HG03571 (cell line): ENCODE data around the gene ABCA10.
"Not testable (repeated sequence)": the region's sequence is repeated elsewhere in the genome, so short reads cannot be mapped to it uniquely, and the experiment has no call there.

ENCODE experiments used
- ATAC-seq: cut with Tn5 transposase; IDR thresholded peaks from one replicate; pipeline ENCODE4 v1.9.1; 2021; ENCODE audit not compliant: unreplicated experiment

The ABCA10 gene

DNA sequence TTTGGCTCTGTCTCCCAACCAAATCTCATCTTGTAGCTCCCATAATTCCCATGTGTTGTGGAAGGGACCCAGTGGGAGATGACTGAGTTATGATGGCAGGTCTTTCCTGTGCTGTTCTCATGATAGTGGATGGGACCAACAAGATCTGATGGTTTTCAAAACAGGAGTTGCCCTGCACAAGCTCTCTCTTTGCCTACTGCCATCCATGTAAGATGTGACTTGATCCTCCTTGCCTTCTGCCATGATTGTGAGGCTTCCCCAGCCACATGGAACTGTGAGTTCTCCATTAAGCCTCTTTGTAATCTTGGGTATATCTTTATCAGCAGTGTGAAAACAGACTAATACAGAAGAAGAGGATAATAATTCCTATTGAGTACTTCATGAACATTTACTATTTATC is 60.0 kb downstream of the ABCA10 start:
- ATAC-seq = not testable (repeated sequence)

- no peak for ATAC-seq
Observed at GRCh38 chr17:69166957-69167356, 61.7 kb downstream of the ABCA10 start.

GRCh38 chr17:69164206-69164605 is 64.4 kb downstream of the ABCA10 start:
- no peak for ATAC-seq

DNA sequence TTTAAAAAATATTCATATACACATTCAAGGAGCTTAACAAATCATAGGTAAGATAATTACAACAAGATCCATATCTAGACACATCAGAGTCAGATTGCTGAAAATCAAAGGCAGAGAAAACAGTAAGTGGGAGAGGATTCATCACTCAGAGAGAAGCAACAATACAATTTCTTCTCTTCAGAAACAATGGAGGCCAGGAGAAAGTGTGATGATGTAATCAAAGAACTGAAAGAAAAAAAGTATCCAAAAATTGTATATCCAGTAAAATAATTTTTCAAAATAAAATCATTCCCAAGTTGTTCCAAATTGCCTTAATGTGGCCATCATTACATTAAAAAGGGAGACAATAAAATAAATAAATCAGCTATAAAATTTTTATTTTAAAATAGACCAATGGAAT is 69.2 kb downstream of the ABCA10 start:
- ATAC-seq = no peak

GRCh38 chr17:69154267-69154666 is 74.4 kb downstream of the ABCA10 start:
- no peak for ATAC-seq

GRCh38 chr17:69150333-69150732 is 78.3 kb downstream of the ABCA10 start:
- ATAC-seq = no peak

- ATAC-seq = no peak
Observed at GRCh38 chr17:69147460-69147859, 81.2 kb downstream of the ABCA10 start.

GRCh38 chr17:69144331-69145255 is 84.0 kb downstream of the ABCA10 start:
- ATAC-seq = no peak

DNA sequence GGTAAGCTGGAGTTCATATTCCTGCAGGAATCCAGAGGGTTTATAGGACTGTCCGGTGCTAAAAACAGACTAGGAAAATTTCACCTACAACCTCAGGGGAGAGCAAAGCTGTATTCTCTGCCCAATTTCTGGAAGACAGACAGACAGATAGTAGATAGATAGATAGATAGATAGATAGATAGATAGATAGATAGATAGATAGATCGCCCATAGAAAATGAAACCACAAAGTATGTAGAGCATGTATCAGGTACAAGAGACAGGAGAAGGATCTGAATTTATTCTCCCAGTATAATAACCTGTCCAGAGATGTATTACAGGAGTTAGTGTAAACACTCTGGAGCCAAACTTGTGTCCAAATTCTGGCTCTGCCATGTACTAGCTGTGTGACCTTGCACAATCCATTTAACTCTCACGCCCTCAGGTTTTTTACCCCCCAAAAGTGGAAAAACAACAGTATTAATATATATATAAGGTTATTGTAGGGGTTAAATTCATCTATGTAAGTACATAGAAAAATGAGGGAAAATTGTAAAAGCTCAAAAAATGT is 84.9 kb downstream of the ABCA10 start:
- ATAC-seq = no peak

GRCh38 chr17:69143151-69143550 is 85.5 kb downstream of the ABCA10 start:
- no peak for ATAC-seq

GRCh38 chr17:69142175-69142802 is 86.3 kb downstream of the ABCA10 start:
- no peak for ATAC-seq

- ATAC-seq = no peak
Observed at GRCh38 chr17:69141431-69142174, 87.0 kb downstream of the ABCA10 start, which contains the start of gene ABCA6. Gene ABCA6 (minus strand): TSS chr17:69141895. CDS start chr17:69140703, 1,192 bp downstream.

GRCh38 chr17:69134112-69134511 is 94.5 kb downstream of the ABCA10 start:
- no peak for ATAC-seq

DNA sequence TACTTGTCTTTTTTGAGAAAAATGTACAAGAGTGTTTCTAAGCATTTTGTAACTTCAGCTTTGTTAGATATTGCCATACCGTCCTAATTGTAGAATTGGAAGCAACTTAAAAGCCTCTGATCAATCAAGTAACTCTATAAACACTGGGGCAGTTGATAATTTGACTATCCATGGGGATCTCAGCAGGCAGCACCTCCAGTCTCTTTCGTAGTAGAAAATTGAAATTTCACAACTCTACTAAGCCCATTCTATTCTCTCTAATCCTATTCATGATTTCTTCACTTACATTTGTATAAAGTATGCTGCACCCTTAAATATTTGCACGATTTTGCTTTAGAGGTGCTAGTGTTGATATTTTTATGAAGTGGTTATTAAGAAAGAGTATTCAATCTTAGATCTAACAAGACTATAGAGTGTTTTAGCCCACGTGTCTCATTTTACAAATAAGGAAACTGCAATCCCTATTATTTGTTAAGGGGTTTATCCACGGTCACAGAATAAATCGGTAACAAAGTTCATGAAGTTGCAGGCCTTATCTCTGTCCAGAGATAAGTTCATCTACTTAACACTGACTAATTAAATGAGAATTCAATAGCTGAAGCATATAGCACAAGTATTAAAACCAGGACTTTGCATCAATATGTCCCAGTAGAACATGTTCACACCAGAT is 97.9 kb downstream of the ABCA10 start:
- ATAC-seq = no peak

DNA sequence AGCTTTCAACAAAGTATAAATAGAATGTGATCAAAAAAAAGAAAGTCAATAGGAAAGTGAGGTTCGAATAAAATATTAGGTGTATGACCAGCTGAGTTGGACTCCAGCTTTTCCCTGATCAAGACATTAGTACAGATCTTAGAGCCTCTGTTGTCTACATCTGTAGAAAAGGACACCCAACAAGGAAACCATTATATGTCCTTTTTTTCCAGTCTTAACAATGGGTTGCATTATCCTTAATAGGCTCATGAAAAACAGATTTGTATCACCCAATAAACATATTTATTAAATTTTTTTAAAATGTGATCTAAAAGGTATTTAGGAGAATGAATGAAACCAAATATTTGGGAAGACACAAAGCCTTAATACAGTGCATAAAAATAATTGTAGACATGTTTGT is 105.0 kb downstream of the ABCA10 start:
- ATAC-seq = no peak

GRCh38 chr17:69122065-69122464 is 106.6 kb downstream of the ABCA10 start:
- ATAC-seq = no peak

GRCh38 chr17:69117855-69118784 is 110.5 kb downstream of the ABCA10 start:
- peak; percentile 38 for ATAC-seq

DNA sequence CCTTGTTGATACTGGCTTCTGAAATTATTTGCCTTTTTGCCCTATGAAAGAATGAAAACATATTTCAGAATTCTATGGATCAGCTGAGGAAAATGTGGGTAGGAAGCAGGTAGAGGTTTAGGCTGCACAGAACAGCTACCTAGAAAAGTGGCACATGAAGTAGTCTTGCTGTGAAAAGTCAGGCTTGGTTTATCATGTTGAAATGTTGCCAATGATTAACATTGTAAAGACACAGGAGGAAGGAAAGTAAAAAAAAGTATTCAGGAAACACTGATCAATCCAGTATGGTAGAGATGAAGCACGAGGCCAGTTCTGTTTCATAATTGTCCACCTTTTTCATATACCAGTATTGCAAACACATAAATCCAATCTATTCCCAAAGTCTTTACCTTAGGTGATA is 116.8 kb downstream of the ABCA10 start:
- no peak for ATAC-seq

- no peak for ATAC-seq
Observed at GRCh38 chr17:69105907-69106730, 122.5 kb downstream of the ABCA10 start.
